HK-2 (cell line): Measurements from ENCODE around the gene DLGAP3.
"Not testable (repeated sequence)": the region's sequence is repeated elsewhere in the genome, so short reads cannot be mapped to it uniquely, and the experiment has no call there.

ENCODE experiments used
- DNase-seq: peaks from one replicate; pipeline ENCODE4 v3.0.0-alpha.2; 2018; ENCODE audit not compliant: unreplicated experiment

DLGAP3 gene

GRCh38 chr1:34929497-34929852, at the start of gene DLGAP3:
DLGAP3 (minus strand) TSS chr1:34929650; CDS start chr1:34905383, 24,267 bp downstream.
- no peak for DNase-seq

- no peak for DNase-seq
These were observed 49.5 kb upstream of the DLGAP3 start for GRCh38 chr1:34978921-34979320.

GRCh38 chr1:34977858-34978257, 48.4 kb upstream of the DLGAP3 start:
- no peak for DNase-seq

GRCh38 chr1:34977210-34977471, 47.7 kb upstream of the DLGAP3 start:
- DNase-seq: no peak

- no peak for DNase-seq
These were observed 47.1 kb upstream of the DLGAP3 start for GRCh38 chr1:34976384-34977209.

GRCh38 chr1:34975771-34976170, 46.3 kb upstream of the DLGAP3 start:
- no peak for DNase-seq

- no peak for DNase-seq
These were observed 45.9 kb upstream of the DLGAP3 start for GRCh38 chr1:34975338-34975737.

GRCh38 chr1:34974626-34975025, 45.2 kb upstream of the DLGAP3 start:
- no peak for DNase-seq

- DNase-seq: no peak
These were observed 43.9 kb upstream of the DLGAP3 start for GRCh38 chr1:34973326-34973725.

- DNase-seq: no peak
These were observed 41.4 kb upstream of the DLGAP3 start for GRCh38 chr1:34970829-34971228.

- no peak for DNase-seq
These were observed 40.8 kb upstream of the DLGAP3 start for GRCh38 chr1:34970220-34970735.

- DNase-seq: not testable (repeated sequence)
These were observed 38.8 kb upstream of the DLGAP3 start for GRCh38 chr1:34968297-34968696.

GRCh38 chr1:34967672-34968071, 38.2 kb upstream of the DLGAP3 start:
- not testable (repeated sequence) for DNase-seq

- DNase-seq: no peak
These were observed 36.1 kb upstream of the DLGAP3 start for GRCh38 chr1:34965597-34965996.

- no peak for DNase-seq
These were observed 21.0 kb upstream of the DLGAP3 start for GRCh38 chr1:34950428-34950827.

- not testable (repeated sequence) for DNase-seq
These were observed 19.3 kb upstream of the DLGAP3 start for GRCh38 chr1:34948739-34949138.

GRCh38 chr1:34947641-34948314, 18.3 kb upstream of the DLGAP3 start:
- DNase-seq: not testable (repeated sequence)

- no peak for DNase-seq
These were observed 16.8 kb upstream of the DLGAP3 start for GRCh38 chr1:34946211-34946610.

- not testable (repeated sequence) for DNase-seq
These were observed 12.3 kb upstream of the DLGAP3 start for GRCh38 chr1:34941798-34942197.

GRCh38 chr1:34930702-34931071, 1.2 kb upstream of the DLGAP3 start:
- no peak for DNase-seq

- DNase-seq: no peak
These were observed 627 bp upstream of the DLGAP3 start for GRCh38 chr1:34929853-34930701.

- no peak for DNase-seq
These were observed 552 bp downstream of the DLGAP3 start for GRCh38 chr1:34928699-34929496.
